COLO668 (cell line): Measurements from ENCODE around the gene ADCY1.

Experiments
- DNase-seq: peaks from one replicate; lab custom pipeline; 2025; ENCODE audit not compliant: unreplicated experiment; lab: John Stamatoyannopoulos, UW

The ADCY1 gene

DNA sequence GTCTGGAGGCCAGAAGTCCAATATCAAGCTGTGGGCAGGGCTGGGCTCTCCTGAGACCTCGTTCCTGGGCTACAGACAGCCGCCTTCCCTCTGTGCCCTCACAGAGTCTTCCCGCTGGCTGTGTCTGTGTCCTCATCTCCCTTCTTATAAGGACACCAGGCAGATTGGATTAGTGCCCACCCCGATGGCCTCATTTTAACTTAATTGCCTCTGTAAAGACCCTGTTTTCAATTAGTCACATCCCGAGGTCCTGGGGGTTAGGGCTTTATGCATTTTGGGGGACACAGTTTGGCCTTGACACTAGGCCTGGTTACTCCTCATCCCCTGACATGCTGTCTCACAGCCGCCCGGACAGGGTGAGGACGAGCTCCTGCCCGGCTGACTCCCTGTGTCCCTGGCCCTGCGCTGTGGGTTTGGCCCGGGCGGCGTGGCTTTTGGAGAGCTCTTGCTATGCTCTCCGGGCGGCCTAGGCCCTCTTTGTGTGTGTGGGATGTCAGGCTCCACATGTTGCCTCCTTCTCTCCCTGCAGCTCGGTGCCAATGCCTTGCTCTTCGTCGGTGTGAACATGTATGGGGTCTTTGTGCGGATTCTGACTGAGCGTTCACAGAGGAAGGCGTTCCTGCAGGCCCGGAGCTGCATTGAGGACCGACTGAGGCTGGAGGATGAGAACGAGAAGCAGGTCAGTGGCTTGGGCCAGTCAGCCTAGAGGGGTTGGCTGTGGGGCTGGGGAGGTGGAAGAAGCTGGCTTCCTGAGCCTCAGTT is 18.2 kb downstream of the ADCY1 start:
- no peak for DNase-seq

DNA sequence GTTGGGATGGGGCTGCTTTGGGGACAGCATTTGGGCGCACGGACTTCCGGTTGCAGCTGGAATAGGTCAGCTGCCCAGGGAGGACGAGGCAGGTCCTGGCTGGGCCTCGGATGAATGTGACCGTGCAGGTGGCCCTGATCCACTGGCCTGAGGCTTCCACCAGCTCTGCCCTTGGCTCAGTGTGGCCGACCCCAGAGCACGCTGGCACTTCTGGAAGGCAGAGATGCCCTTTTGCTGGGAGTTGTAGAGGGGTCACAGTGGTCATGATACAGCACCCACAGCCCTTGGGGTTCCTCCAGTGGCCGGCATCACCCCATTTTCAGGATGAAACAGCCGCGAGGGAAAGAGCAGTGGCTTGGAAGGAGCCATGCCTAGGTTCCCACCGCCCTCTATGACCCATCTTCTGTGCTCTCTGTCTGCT is 19.0 kb downstream of the ADCY1 start:
- no peak for DNase-seq

DNA sequence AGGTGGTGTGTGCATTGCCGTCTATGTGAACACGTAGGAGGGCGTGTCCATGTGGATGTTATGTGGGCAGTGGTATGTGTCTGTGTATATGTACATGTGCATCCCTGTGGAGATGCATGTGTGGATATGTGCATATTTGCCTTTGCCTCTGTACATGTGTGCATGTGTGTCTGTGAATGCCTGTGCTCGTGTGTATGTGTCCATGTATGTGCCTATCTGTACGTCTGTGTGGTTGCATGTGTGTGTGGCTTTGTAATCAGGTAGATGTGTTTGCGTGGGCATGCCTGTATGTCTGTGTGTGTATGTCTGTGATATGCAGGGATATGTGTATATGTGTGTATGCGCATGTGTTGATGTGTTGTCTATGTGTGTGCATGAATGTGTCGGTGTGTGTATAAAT is 19.7 kb downstream of the ADCY1 start:
- no peak for DNase-seq

DNA sequence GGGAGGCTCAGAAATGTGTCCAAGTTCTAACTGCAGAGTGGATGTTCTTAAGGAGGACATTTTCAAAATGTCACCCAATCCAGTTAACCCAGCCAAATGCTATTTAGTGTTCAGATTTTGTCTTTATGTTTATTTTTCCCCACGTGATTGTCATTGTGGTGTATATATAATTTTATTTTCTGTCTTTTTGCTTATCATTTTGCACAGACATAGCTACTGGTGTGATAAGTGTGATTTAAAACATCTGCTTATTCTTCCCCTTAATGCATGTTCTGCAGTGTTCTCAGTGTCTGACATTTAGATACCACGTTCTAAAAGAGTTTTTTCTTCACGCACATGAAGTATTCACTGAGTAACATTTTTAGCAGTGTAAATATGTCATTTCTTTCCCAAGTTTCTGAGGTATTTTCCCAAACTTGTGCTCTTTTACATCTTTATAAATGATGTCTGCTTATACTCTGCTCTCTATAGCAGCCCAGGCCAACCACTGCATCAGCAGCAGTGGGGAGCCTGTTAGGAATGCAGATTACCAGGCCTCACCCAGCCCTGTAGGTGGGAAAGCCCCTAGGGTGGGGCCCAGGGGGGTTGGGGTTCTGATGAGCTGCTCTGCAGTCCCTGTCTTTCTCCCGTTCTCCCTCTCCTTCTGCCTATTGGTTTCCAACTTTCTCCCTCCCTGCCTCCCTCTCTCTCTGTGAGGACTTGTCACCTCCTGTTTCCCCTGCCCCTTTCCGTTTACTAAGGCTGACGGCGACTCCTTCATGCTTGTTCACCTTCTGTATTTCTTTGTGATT is 20.8 kb downstream of the ADCY1 start:
- no peak for DNase-seq

GRCh38 chr7:45595809-45596664 is 21.9 kb downstream of the ADCY1 start:
- no peak for DNase-seq

DNA sequence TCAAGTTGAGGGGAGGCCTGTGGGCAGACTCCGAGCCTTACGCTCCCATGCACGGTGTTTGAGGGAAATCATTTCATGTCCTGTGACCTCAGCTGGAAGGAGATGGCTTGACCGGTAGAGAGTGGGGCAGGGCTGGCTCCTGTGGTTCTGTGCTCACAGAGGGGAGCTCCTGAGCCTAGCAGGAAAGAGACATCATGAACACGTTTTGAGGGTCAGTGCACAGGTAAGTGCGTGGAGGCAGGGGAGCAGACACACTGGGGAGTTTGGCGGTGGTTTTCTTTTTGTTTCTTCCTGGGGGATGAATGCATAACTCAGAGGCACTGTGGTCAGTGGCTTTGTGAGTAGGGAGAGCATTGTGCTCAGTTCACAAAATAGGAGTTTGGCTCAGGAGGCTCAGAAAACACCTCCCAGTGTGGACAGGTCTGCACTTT is 22.5 kb downstream of the ADCY1 start:
- no peak for DNase-seq

- no peak for DNase-seq
These were observed 23.3 kb downstream of the ADCY1 start for GRCh38 chr7:45597286-45597984.

DNA sequence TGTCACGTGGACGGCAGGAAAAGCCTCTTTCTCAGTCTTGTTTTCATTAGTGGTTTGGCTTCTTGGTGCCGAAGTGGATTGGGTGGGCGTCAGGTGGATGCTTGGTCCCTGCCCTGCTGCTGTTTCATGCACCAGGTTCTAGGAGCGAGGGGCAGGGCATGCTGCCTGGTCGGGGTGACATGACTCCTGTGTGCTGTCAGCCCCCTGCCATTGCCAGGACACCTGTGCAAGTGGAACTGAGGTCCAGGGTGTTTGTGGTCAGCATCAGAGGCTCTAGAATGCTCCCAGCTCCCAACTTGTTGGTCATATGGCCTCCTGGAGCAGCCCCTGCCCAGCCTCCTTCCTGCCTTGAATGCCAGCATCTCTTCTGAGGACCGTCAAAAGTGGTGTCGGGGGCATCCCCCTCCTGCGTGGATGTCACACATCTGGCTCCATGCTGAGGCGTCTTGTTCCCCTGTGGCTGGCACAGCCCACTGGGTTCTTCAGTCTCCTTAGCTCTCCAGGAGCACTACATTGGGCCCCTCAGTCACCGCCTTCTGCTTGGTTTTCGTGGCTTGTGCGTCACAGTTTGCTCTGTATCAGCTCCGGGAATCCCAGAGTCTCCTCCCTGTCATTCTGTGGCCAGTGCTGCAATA is 24.8 kb downstream of the ADCY1 start:
- no peak for DNase-seq

DNA sequence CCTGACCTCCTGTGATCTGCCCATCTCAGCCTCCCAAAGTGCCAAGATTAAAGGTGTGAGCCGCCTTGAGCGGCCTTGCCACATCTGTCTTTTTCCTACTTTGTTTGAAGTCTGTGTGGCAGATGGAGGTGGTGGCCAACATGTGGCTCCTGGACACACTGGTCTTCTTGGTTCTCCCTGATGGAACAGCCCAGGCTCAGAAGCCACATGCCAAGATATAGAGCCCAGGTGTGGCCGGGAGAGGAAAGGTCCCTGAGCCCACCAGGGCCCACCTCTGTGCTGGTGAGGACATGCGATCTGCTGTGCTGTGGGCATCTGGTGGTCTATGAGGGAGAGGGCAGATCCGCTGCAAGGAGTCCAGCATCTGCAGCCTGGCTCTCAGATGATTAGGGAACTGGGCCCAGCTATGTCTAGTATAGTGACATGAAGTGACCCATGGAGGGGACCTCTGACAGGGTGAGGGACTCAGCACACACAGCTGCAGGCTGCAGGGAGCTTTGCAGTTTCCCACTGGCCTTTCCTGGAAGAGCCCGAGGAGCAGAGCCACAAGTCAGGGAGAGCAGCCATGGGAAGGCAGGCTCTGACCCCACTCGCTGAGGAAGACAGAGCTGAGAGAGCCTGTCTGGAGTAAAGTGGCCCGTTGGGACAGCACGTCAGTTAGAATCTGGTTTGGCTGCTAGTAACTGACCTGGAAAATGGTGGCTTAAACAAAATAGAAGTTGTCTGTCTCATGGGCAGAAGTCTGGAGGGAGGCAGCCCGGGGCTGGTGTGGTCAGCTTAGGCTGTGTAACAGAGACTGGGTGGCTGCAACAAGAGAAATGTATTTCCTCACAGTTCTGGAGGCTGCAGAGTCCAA is 25.9 kb downstream of the ADCY1 start:
- DNase-seq: no peak

GRCh38 chr7:45601094-45601493 is 26.9 kb downstream of the ADCY1 start:
- DNase-seq: no peak

GRCh38 chr7:45601816-45602540 is 27.8 kb downstream of the ADCY1 start:
- no peak for DNase-seq

GRCh38 chr7:45606050-45606449 is 31.9 kb downstream of the ADCY1 start:
- no peak for DNase-seq

DNA sequence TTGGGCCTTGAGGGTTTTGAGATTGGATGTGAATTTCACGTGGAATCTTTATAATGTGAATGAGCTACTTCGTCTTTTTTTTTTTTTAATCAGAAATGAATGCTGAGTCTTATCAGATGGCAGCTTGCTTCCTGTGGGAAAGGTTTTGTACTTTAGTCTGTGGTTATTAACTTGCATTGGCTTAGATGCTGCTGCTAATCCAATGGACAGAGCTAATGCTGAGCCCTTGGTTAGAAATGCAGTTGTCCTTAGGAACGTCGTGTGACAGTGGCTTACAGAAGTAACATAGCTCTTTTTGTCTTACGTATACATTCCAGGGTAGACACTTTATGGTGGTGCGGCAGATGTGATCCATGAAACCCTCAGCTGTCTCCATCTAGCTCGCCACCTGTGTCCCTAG is 32.8 kb downstream of the ADCY1 start:
- no peak for DNase-seq

- no peak for DNase-seq
These were observed 35.0 kb downstream of the ADCY1 start for GRCh38 chr7:45609180-45609579.

DNA sequence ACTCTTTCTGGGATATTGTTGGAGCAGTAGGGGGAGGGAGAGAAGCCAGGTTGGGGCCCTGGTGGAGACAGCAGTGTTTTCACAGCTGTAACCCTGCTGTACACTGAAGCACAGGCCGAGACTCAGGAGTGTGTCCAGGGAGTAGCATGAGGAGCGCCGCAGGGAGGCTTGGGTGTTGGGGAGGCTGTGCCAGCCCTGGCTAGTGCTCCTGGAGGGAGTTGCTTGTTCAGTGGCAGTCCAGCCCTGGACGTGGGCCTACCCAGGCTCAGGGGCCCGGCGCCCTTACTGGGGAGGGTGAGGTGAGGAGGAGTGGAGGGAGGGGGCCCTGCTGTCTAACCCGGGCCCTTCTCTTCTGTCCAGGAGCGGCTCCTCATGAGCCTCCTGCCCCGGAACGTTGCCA is 35.9 kb downstream of the ADCY1 start:
- no peak for DNase-seq

DNA sequence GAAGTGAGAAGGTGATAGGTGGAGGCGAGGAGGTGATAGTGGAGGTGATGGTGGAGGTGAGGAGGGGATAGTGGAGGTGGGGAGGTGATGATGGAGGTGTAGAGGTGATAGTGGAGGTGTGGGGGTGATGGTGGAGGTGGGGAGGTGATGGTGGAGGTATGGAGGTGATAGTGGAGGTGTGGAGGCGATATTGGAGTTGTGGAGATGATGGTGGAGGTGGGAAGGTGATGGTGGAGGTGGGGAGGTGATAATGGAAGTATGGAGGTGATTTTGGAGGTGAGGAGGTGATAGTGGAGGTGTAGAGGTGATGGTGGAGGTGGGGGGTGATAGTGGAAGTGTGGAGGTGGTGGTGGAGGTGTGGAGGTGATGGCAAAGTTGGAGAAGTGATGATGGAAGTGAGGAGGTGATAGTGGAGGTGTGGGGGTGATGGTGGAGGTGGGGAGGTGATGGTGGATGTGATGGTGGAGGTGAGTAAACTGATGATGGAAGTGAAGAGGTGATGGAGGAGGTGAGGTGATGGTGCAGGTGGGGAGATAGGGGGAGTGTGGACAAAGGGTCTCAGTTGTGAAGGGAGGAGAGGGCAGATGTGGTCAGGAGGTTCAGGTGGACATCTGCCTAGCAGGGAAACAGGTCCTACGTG is 36.6 kb downstream of the ADCY1 start:
- no peak for DNase-seq

- DNase-seq: no peak
These were observed 43.0 kb downstream of the ADCY1 start for GRCh38 chr7:45617166-45617565.

DNA sequence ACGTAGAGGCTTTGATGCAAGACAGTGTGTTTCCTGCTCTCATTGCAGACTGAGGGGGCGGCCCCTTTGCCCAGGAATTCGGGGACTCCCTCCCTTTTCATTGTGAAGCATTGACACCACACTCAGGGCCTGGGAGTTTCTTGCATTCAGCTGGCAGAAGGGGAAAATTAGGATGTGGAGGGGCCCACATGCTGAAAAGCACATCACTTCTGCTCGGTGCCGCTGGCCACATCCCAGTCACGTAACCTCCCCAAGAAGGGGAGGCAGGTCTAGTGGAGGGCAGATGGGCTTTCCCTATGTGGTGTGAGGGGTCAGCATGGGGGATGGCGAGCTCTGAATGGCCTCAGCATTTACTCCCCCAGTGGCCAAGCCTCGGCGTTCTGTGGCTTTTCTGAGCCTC is 47.9 kb downstream of the ADCY1 start:
- DNase-seq: no peak
